Stimulated activated CD4-positive, alpha-beta T cell treated with anti-CD3 and anti-CD28 coated beads, Interleukin-15, amount 100 ng/mL, for 1 hour (primary cell): ENCODE results near the gene POP7.
A peak's percentile ranks its signal among the peaks of the same experiment; 100 is the strongest.
"Not testable (repeated sequence)": the region's sequence is repeated elsewhere in the genome, so short reads cannot be mapped to it uniquely, and the experiment has no call there.

Experiments used
- DNase-seq, 2 donors: peaks; one replicate each; pipeline ENCODE4 v3.0.0-alpha.2; 2020; ENCODE audit warnings: low read depth in 1 of 2, low spot score in 1 of 2

The POP7 gene

GRCh38 chr7:100691676-100692577 is 14.0 kb upstream of the POP7 start:
- peak; percentile 66 to 70 for DNase-seq

DNA sequence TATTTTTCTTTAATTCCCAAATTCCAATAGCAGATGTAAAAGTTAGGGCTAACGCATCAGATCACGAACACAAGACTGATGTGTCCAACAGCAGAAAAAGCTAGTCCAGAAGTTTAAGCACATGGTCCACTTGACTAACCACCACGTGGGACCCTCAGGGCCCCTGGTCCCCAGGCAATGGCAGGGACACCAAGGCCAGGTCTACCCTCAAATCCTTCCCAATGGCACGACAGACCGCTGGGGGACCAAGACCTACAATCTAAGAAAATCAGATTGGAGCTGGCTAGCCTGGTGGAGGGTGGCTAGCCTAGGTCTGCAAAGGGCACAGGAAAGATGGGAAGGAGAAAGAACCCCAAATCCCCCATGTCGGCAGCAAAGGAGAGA is 13.4 kb upstream of the POP7 start:
- no peak for DNase-seq

GRCh38 chr7:100693312-100694097 is 12.4 kb upstream of the POP7 start:
- no peak for DNase-seq

GRCh38 chr7:100694098-100694745 is 11.7 kb upstream of the POP7 start, which contains the start of gene GIGYF1:
Gene GIGYF1, minus strand, starts transcription at chr7:100694250. Its CDS starts 6,012 bp downstream, at chr7:100688238.
- DNase-seq, result peak; percentile 36 to 62

GRCh38 chr7:100696123-100696521 is 9.8 kb upstream of the POP7 start:
- no peak for DNase-seq

- DNase-seq, result no peak
Measured at GRCh38 chr7:100699018-100699417, 6.9 kb upstream of the POP7 start.

- not testable (repeated sequence) for DNase-seq
Measured at GRCh38 chr7:100701089-100701488, 4.8 kb upstream of the POP7 start.

- DNase-seq, result peak; percentile 66 to 71
Measured at GRCh38 chr7:100705320-100705752, 585 bp upstream of the POP7 start.

DNA sequence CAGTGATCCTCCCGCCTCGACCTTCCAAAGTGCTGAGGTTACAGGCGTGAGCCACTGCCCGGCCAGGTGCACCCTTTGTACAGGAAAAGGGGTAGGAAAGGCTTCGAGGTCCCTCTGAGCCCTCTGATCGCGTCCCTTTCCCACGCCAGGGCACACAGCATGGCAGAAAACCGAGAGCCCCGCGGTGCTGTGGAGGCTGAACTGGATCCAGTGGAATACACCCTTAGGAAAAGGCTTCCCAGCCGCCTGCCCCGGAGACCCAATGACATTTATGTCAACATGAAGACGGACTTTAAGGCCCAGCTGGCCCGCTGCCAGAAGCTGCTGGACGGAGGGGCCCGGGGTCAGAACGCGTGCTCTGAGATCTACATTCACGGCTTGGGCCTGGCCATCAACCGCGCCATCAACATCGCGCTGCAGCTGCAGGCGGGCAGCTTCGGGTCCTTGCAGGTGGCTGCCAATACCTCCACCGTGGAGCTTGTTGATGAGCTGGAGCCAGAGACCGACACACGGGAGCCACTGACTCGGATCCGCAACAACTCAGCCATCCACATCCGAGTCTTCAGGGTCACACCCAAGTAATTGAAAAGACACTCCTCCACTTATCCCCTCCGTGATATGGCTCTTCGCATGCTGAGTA is 871 bp downstream of the POP7 start:
- DNase-seq, result no peak

DNA sequence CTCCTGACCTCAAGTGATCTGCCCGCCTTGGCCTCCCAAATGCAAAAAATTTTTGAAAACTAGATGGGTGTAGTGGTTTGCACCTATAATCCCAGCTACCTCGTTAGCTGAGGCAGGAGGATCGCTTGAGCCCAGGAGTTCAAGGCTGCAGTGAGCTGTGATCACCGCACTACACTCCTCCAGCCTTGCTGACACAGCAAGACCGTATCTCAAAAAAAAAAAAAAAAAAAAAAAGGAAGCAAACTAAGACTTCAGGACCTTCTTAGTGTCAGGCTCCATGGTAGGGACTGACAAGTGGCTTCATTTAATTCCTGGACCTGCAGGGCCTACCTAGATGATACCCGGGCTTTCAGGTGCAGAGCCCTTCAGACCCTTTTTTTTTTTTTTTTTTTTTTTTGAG is 2.5 kb downstream of the POP7 start:
- no peak for DNase-seq

DNA sequence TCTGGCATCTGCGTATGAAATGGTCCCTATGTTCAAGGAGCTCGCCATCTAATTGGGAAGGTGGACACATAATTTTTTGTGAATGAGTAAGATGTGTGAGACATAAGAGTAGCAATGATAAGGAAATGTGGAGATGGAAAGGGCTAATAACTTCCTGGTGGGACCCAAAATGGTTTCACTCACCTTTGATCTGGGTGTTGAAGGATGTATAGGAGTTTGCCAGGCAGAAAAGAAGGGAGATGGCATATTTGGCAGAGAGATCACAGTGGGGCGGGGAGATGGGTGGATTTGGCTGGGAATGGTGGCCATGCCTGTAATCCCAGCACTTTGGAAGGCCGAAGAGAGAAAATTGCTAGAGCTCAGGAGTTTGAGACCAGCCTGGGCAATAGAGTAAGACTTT is 4.5 kb downstream of the POP7 start:
- DNase-seq, result no peak

- no peak for DNase-seq
Measured at GRCh38 chr7:100711369-100711768, 5.4 kb downstream of the POP7 start.

DNA sequence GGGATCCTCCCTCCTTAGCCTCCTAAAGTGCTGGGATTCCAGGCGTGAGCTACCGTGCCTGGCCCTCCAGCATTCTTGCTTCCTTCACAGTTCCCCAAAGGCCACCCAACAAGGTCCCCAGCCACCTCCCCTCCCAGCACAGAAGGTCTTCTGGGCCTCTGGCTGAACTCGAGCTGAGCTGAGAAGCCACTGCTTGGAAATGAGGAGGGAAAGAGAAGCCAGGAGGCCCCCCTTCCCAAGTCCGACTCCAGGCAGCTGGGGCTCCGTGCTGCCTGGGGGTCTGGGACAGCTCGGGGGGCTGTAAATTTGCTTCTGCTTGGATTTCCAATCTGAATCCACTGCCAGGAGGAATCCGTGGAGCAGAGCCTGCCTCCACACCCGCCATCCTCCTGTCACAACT is 8.8 kb downstream of the POP7 start:
- no peak for DNase-seq

DNA sequence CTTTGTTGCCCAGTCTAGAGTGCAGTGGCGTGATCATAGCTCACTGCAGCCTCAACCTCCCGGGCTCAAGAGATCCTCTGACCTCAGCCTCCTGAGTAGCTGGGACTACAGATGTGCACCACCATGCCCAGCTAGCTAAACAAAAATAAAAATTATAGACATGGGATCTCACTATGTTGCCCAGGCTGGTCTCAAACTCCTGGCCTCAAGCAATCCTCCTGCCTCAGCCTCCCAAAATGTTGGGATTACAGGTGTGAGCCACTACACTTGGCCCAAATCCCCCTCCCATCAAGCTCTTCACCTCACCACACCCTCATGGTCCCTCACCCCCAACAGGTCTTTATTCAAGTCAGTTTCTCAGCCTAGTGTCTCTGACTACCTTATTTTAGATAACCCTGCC is 11.2 kb downstream of the POP7 start:
- not testable (repeated sequence) for DNase-seq

DNA sequence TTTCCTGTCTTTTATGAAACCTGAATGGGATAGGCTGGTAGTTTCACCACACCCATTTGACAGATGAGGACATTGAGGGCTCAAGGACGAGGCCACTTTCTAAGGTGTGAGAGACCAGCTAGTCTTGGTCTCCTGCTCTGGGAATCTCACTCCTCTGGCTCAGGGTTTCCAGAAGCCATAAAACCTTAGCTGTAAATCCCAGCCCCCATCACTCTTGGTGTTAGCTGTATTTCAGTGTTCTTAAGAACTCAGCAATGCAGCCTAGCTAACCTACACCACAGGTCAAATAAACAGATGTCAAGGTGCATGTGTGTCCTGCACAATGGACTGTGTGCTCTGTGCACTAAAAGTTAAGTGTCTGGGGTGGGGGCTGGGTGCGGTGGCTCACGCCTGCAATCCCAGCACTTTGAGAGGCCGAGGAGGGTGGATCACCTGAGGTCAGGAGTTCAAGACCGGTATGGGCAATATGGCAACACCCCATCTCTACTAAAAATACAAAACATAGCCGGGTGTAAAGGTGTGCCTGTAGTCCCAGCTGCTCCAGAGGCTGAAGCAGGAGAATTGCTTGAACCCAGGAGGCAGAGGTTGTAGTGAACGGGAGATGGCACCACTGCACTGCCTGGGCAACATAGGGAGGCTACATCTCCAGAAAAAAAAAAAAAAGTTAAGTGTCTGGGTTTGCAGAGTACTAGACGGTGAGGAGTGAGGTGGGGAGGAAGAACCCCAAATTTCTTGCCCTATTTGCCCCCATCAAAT is 13.8 kb downstream of the POP7 start:
- DNase-seq, result no peak

DNA sequence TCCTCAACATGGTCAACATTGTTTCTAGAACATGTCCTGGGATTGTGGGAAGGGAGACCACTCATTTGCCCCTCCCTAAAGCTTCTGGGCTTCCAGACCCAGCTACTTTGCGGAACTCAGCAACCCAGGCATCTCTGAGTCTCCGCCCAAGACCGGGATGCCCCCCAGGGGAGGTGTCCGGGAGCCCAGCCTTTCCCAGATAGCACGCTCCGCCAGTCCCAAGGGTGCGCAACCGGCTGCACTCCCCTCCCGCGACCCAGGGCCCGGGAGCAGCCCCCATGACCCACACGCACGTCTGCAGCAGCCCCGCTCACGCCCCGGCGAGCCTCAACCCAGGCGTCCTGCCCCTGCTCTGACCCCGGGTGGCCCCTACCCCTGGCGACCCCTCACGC is 14.4 kb downstream of the POP7 start, which contains the start of gene EPO:
EPO (plus strand) TSS at position 190 of the 392 bp plus-strand sequence. CDS start 513 bp downstream, outside the sequence.
- no peak for DNase-seq

GRCh38 chr7:100720671-100721504 is 15.0 kb downstream of the POP7 start:
- DNase-seq, result no peak

GRCh38 chr7:100721505-100721812 is 15.5 kb downstream of the POP7 start:
- DNase-seq, result no peak

DNA sequence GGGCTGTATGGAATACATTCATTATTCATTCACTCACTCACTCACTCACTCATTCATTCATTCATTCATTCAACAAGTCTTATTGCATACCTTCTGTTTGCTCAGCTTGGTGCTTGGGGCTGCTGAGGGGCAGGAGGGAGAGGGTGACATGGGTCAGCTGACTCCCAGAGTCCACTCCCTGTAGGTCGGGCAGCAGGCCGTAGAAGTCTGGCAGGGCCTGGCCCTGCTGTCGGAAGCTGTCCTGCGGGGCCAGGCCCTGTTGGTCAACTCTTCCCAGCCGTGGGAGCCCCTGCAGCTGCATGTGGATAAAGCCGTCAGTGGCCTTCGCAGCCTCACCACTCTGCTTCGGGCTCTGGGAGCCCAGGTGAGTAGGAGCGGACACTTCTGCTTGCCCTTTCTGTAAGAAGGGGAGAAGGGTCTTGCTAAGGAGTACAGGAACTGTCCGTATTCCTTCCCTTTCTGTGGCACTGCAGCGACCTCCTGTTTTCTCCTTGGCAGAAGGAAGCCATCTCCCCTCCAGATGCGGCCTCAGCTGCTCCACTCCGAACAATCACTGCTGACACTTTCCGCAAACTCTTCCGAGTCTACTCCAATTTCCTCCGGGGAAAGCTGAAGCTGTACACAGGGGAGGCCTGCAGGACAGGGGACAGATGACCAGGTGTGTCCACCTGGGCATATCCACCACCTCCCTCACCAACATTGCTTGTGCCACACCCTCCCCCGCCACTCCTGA is 16.7 kb downstream of the POP7 start:
- no peak for DNase-seq
